NCI-H774 (cell line): ENCODE data around the gene RGS7BP.

Experiments used
- DNase-seq: peaks from one replicate; lab custom pipeline; 2025; lab: John Stamatoyannopoulos, UW

RGS7BP gene

GRCh38 chr5:64505769-64506566, at the start of gene RGS7BP:
Gene RGS7BP (plus strand): TSS chr5:64506015. CDS start chr5:64506625, 610 bp downstream.
- peak; percentile 27 for DNase-seq

GRCh38 chr5:64457846-64458245, 48.0 kb upstream of the RGS7BP start:
- no peak for DNase-seq

GRCh38 chr5:64458948-64459347, 46.9 kb upstream of the RGS7BP start:
- DNase-seq: no peak

GRCh38 chr5:64462391-64462790, 43.4 kb upstream of the RGS7BP start:
- DNase-seq: no peak

- no peak for DNase-seq
Measured at GRCh38 chr5:64486163-64486562, 19.7 kb upstream of the RGS7BP start.

GRCh38 chr5:64487283-64487682, 18.5 kb upstream of the RGS7BP start:
- DNase-seq: no peak

GRCh38 chr5:64489857-64490256, 16.0 kb upstream of the RGS7BP start:
- no peak for DNase-seq

- DNase-seq: no peak
Measured at GRCh38 chr5:64497386-64497785, 8.4 kb upstream of the RGS7BP start.

- DNase-seq: no peak
Measured at GRCh38 chr5:64502196-64502595, 3.6 kb upstream of the RGS7BP start.

- DNase-seq: no peak
Measured at GRCh38 chr5:64506567-64507263, 900 bp downstream of the RGS7BP start.

- no peak for DNase-seq
Measured at GRCh38 chr5:64507264-64507605, 1.4 kb downstream of the RGS7BP start.

- no peak for DNase-seq
Measured at GRCh38 chr5:64509828-64510227, 4.0 kb downstream of the RGS7BP start.

GRCh38 chr5:64513492-64513891, 7.7 kb downstream of the RGS7BP start:
- DNase-seq: no peak

- DNase-seq: no peak
Measured at GRCh38 chr5:64514612-64515011, 8.8 kb downstream of the RGS7BP start.

GRCh38 chr5:64516216-64516615, 10.4 kb downstream of the RGS7BP start:
- no peak for DNase-seq

GRCh38 chr5:64518793-64519192, 13.0 kb downstream of the RGS7BP start:
- DNase-seq: no peak

- DNase-seq: no peak
Measured at GRCh38 chr5:64519263-64519662, 13.4 kb downstream of the RGS7BP start.

GRCh38 chr5:64526734-64527439, 21.1 kb downstream of the RGS7BP start:
- no peak for DNase-seq

- no peak for DNase-seq
Measured at GRCh38 chr5:64530076-64530475, 24.3 kb downstream of the RGS7BP start.

- DNase-seq: peak; percentile 22
Measured at GRCh38 chr5:64532212-64532611, 26.4 kb downstream of the RGS7BP start.

- no peak for DNase-seq
Measured at GRCh38 chr5:64532657-64533056, 26.8 kb downstream of the RGS7BP start.

GRCh38 chr5:64534033-64534432, 28.2 kb downstream of the RGS7BP start:
- DNase-seq: no peak

GRCh38 chr5:64557911-64558310, 52.1 kb downstream of the RGS7BP start:
- DNase-seq: no peak
